GM21515 (cell line): ENCODE results near the gene UQCRC1.

Experiments
- ATAC-seq: cut with Tn5 transposase; IDR thresholded peaks from one replicate; pipeline ENCODE4 v1.9.1; 2021; ENCODE audit not compliant: unreplicated experiment

UQCRC1 gene

GRCh38 chr3:48633743-48634142, 24.3 kb upstream of the UQCRC1 start:
- no peak for ATAC-seq

GRCh38 chr3:48633256-48633655, 23.8 kb upstream of the UQCRC1 start:
- ATAC-seq: no peak

GRCh38 chr3:48631516-48632448, 22.3 kb upstream of the UQCRC1 start:
- ATAC-seq: no peak

- no peak for ATAC-seq
These were observed 21.4 kb upstream of the UQCRC1 start for GRCh38 chr3:48630833-48631232.

GRCh38 chr3:48630407-48630806, 21.0 kb upstream of the UQCRC1 start:
- ATAC-seq: no peak

GRCh38 chr3:48629894-48630293, 20.4 kb upstream of the UQCRC1 start:
- ATAC-seq: no peak

- no peak for ATAC-seq
These were observed 19.0 kb upstream of the UQCRC1 start for GRCh38 chr3:48628277-48629017.

GRCh38 chr3:48625600-48625999, 16.2 kb upstream of the UQCRC1 start:
- ATAC-seq: no peak

GRCh38 chr3:48624767-48625166, 15.3 kb upstream of the UQCRC1 start:
- ATAC-seq: no peak

GRCh38 chr3:48623851-48624547, 14.6 kb upstream of the UQCRC1 start:
- ATAC-seq: no peak

- ATAC-seq: no peak
These were observed 12.0 kb upstream of the UQCRC1 start, which contains the start of gene TMEM89 for GRCh38 chr3:48621461-48621869. Gene TMEM89 (minus strand): TSS chr3:48621769. CDS start chr3:48621756, 13 bp downstream.

GRCh38 chr3:48619541-48620524, 10.4 kb upstream of the UQCRC1 start:
- ATAC-seq: no peak

- no peak for ATAC-seq
These were observed 8.1 kb upstream of the UQCRC1 start for GRCh38 chr3:48617559-48617958.

GRCh38 chr3:48614044-48614443, 4.6 kb upstream of the UQCRC1 start:
- no peak for ATAC-seq

- no peak for ATAC-seq
These were observed 2.9 kb upstream of the UQCRC1 start for GRCh38 chr3:48612309-48612708.

GRCh38 chr3:48607519-48607918, 1.9 kb downstream of the UQCRC1 start:
- no peak for ATAC-seq

- no peak for ATAC-seq
These were observed 7.8 kb downstream of the UQCRC1 start for GRCh38 chr3:48601622-48601994.

GRCh38 chr3:48600711-48601621, 8.5 kb downstream of the UQCRC1 start:
- ATAC-seq: no peak
